ENCODE measurements around the gene TPCN2. TPM values are rescaled to one million over a fixed set of nuclear protein-coding genes. Genes with fewer than 3 reads are reported as not detected.

The TPCN2 gene
- total and polyA plus RNA-seq, 9 of the 15 experiments (the other 6 are each of a cell fraction or from before 2014, with no cell fraction given), result 0.66 to 10.2 (median 4.6) TPM

DNA sequence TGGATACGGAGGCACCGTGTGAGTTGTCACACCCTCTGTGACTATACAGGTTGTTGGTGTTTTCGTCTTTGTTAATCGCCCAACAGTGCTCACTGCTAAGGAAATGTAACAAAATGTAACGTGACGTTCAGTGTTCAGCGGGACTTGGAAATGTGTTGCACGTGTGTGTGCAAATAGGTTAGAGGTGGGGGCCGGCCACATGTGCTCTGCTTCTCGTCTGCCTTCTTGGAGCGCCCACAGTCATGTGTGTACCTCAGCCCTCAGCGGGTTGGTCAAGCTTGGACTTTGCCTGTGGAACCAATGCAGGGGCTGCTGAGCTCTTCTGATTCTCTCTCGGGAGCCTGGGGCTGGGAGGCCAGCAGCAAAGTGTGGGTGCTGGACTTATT is 99.6 kb downstream of the TPCN2 start (continued):
- TF ChIP-seq, protein P1, sequence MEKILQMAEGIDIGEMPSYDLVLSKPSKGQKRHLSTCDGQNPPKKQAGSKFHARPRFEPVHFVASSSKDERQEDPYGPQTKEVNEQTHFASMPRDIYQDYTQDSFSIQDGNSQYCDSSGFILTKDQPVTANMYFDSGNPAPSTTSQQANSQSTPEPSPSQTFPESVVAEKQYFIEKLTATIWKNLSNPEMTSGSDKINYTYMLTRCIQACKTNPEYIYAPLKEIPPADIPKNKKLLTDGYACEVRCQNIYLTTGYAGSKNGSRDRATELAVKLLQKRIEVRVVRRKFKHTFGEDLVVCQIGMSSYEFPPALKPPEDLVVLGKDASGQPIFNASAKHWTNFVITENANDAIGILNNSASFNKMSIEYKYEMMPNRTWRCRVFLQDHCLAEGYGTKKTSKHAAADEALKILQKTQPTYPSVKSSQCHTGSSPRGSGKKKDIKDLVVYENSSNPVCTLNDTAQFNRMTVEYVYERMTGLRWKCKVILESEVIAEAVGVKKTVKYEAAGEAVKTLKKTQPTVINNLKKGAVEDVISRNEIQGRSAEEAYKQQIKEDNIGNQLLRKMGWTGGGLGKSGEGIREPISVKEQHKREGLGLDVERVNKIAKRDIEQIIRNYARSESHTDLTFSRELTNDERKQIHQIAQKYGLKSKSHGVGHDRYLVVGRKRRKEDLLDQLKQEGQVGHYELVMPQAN (IDR thresholded peaks at IDR 0.05; ENCODE audit: borderline replicate concordance), result no peak
- TF ChIP-seq NFATC3 (IDR thresholded peaks at IDR 0.05), result no peak
- TF ChIP-seq FOXJ3 (CRISPR knock-in tag; IDR thresholded peaks at IDR 0.05), result no peak
- TF ChIP-seq, protein P2, sequence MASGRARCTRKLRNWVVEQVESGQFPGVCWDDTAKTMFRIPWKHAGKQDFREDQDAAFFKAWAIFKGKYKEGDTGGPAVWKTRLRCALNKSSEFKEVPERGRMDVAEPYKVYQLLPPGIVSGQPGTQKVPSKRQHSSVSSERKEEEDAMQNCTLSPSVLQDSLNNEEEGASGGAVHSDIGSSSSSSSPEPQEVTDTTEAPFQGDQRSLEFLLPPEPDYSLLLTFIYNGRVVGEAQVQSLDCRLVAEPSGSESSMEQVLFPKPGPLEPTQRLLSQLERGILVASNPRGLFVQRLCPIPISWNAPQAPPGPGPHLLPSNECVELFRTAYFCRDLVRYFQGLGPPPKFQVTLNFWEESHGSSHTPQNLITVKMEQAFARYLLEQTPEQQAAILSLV (tag; IDR thresholded peaks at IDR 0.05), result no peak
- no peak for TF ChIP-seq ZC3H8 (IDR thresholded peaks at IDR 0.05)
- TF ChIP-seq NFE2L1 (tag; IDR thresholded peaks at IDR 0.05; ENCODE audit: borderline replicate concordance, low read depth), result no peak
- TF ChIP-seq, protein P3, sequence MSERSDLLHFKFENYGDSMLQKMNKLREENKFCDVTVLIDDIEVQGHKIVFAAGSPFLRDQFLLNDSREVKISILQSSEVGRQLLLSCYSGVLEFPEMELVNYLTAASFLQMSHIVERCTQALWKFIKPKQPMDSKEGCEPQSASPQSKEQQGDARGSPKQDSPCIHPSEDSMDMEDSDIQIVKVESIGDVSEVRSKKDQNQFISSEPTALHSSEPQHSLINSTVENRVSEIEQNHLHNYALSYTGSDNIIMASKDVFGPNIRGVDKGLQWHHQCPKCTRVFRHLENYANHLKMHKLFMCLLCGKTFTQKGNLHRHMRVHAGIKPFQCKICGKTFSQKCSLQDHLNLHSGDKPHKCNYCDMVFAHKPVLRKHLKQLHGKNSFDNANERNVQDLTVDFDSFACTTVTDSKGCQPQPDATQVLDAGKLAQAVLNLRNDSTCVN (CRISPR knock-in tag; IDR thresholded peaks at IDR 0.05), result no peak
- no peak for TF ChIP-seq ZNF239 (CRISPR knock-in tag; IDR thresholded peaks at IDR 0.05)

Measured in K562 (cell line).